Measurements from ENCODE around the gene KCNH8. TPM values are rescaled to one million over a fixed set of nuclear protein-coding genes. Genes with fewer than 3 reads are reported as not detected.

KCNH8 gene
- polyA plus RNA-seq, 3 donors = 0.03 TPM; not detected in 2

DNA sequence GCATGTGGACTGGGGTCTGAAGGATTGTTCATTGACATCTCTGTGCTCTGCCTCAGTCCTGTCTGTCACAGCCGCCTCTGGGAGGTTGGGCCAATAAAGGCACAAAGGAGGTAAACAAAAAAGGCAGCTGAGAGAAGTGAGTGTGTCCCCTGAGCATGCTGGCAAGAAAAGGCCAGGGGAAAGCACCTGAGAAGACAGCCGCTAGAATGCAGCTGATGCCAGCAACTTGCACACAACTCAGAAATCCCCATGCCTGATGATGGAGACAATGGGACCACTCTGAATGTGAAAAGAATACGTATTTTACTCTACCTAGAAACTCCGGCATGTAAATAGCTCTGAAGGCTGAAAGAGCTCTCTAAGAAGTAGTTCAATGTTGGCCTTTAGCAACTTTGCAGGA, 118.7 kb downstream of the KCNH8 start:
- Mint-ChIP-seq H3K4me3 (no peak overlapping the region), H3K4me1 (peaks cover 15% of the 10 kb centered on the region), H3K27me3 (ENCODE audit: low read depth in 3 of 3) (no peaks in the 10 kb centered on the region), H3K36me3 (no peaks in the 10 kb centered on the region), H3K9me3 (peaks cover 0 to 2% (median 0%) of the 10 kb centered on the region in 7 donors), H3K27ac (no peak overlapping the region)
- Histone ChIP-seq H4K20me1 (ENCODE audit: insufficient read depth, low read length) (no peaks in the 10 kb centered on the region), H3K4me3 (replicated peaks in 1 of 3; ENCODE audit: low read depth in 2 of 3, low read length in 3 of 3) (no peak overlapping the region), H3K27me3 (ENCODE audit: control insufficient read depth in 2 of 2, insufficient read depth in 2 of 2, low read length in 2 of 2) (no peaks in the 10 kb centered on the region), H3K36me3 (replicated peaks in 1 of 2; ENCODE audit: control insufficient read depth in 1 of 2, insufficient read depth in 2 of 2, low read length in 2 of 2) (no peaks in the 10 kb centered on the region), H3K4me2 (replicated peaks; ENCODE audit: extremely low read depth, low read length, poor library complexity, severe bottlenecking) (no peak overlapping the region), H2AFZ (ENCODE audit: insufficient read depth, low read depth, low read length, poor library complexity, severe bottlenecking) (no peak overlapping the region), H3K27ac (ENCODE audit: low read depth in 1 of 2, low read length in 2 of 2) (no peak overlapping the region), H3K9me3 (replicated peaks in 1 of 2; ENCODE audit: control insufficient read depth in 1 of 2, insufficient read depth in 1 of 2, low read length in 2 of 2) (no peaks in the 10 kb centered on the region), H3K9ac (ENCODE audit: insufficient read depth, low read length, poor library complexity, severe bottlenecking) (no peak overlapping the region), H3K79me2 (ENCODE audit: insufficient read depth, low read length) (no peaks in the 10 kb centered on the region), H3K4me1 (ENCODE audit: control insufficient read depth in 1 of 2, insufficient read depth in 2 of 2, low read length in 2 of 2) (peaks cover 0 to 8% of the 10 kb centered on the region in 2 donors)
- DNase-seq = no peak
- intact Hi-C loops (cut with micrococcal nuclease) = no loop called here
- WGBS (ENCODE audit: insufficient coverage) = 100% methylated on average over 1 of the region's 4 CpGs
- no peak for TF ChIP-seq CTCF (IDR thresholded peaks at IDR 0.05)

DNA sequence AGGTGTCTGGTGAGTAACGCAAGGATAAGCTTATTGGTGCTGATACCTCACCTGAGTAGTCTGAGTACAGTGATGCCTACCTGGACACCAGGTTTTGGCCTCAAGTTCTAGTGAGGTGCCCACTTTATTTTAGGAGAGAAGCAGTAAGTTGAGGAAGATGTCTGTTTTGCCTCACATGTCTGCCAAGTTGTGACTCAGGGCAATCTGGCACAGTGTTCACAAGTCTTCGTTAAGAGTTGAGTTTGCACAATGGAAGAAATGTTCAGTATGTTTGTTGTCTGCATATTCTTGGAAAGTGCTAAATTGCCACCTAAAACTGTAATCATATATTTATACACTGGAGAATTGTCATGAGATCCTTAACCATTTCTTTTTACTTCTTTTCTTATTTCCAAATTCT, 122.2 kb downstream of the KCNH8 start:
- no peaks in the 10 kb centered on the region for H3K27me3 Mint-ChIP-seq (ENCODE audit: low read depth in 3 of 3)
- H3K4me3 Mint-ChIP-seq = no peak overlapping the region
- Histone ChIP-seq H2AFZ (ENCODE audit: insufficient read depth, low read depth, low read length, poor library complexity, severe bottlenecking) (no peak overlapping the region), H4K20me1 (ENCODE audit: insufficient read depth, low read length) (no peaks in the 10 kb centered on the region), H3K27me3 (ENCODE audit: control insufficient read depth in 2 of 2, insufficient read depth in 2 of 2, low read length in 2 of 2) (no peaks in the 10 kb centered on the region), H3K9me3 (replicated peaks in 1 of 2; ENCODE audit: control insufficient read depth in 1 of 2, insufficient read depth in 1 of 2, low read length in 2 of 2) (no peaks in the 10 kb centered on the region), H3K27ac (ENCODE audit: low read depth in 1 of 2, low read length in 2 of 2) (no peak overlapping the region), H3K4me2 (replicated peaks; ENCODE audit: extremely low read depth, low read length, poor library complexity, severe bottlenecking) (no peak overlapping the region), H3K9ac (ENCODE audit: insufficient read depth, low read length, poor library complexity, severe bottlenecking) (no peak overlapping the region), H3K79me2 (ENCODE audit: insufficient read depth, low read length) (no peaks in the 10 kb centered on the region), H3K4me3 (replicated peaks in 1 of 3; ENCODE audit: low read depth in 2 of 3, low read length in 3 of 3) (no peak overlapping the region), H3K36me3 (replicated peaks in 1 of 2; ENCODE audit: control insufficient read depth in 1 of 2, insufficient read depth in 2 of 2, low read length in 2 of 2) (no peaks in the 10 kb centered on the region), H3K4me1 (ENCODE audit: control insufficient read depth in 1 of 2, insufficient read depth in 2 of 2, low read length in 2 of 2) (no peaks in the 10 kb centered on the region)
- peaks cover 5% of the 10 kb centered on the region for H3K4me1 Mint-ChIP-seq
- no peaks in the 10 kb centered on the region for H3K36me3 Mint-ChIP-seq
- TF ChIP-seq CTCF (IDR thresholded peaks at IDR 0.05) = no peak
- no peak overlapping the region for H3K27ac Mint-ChIP-seq
- DNase-seq = no peak
- WGBS (ENCODE audit: insufficient coverage) = 100% methylated on average over 1 of the region's 2 CpGs
- intact Hi-C loops (cut with micrococcal nuclease) = no loop called here
- no peaks in the 10 kb centered on the region for H3K9me3 Mint-ChIP-seq
